Measurements from ENCODE around the gene MAFG.
"Not testable (repeated sequence)": the region's sequence is repeated elsewhere in the genome, so short reads cannot be mapped to it uniquely, and the experiment has no call there.

The MAFG gene

GRCh38 chr17:81918832-81919545, 8.5 kb downstream of the MAFG start:
- H3K27me3 ChIP-seq, result no peaks in the 10 kb centered on the region
- TF ChIP-seq CTCF (IDR thresholded peaks at IDR 0.05), result no peak
- H3K36me3 ChIP-seq, result peaks cover 35% of the 10 kb centered on the region
- peak overlapping the region; percentile 95 for H3K27ac ChIP-seq
- peaks cover 80 to 81% of the 10 kb centered on the region in 2 experiments for H3K4me1 ChIP-seq (ENCODE audit: control insufficient read depth in 1 of 2, insufficient read depth in 1 of 2, low read depth in 1 of 2, low read length in 1 of 2)
- H3K9me3 ChIP-seq, result no peaks in the 10 kb centered on the region
- peak overlapping the region in 1 of 2 experiments; percentile 18 for H3K4me3 ChIP-seq (ENCODE audit: low read depth in 1 of 2, low read length in 1 of 2)

- not testable (repeated sequence) for H3K9me3 ChIP-seq, H3K27me3 ChIP-seq
- Histone ChIP-seq H3K27ac (peak overlapping the region; percentile 95), H3K4me3 (ENCODE audit: low read depth in 1 of 2, low read length in 1 of 2) (peak overlapping the region; percentile 71 to 89), H3K36me3 (peaks cover 42% of the 10 kb centered on the region), H3K4me1 (ENCODE audit: control insufficient read depth in 1 of 2, insufficient read depth in 1 of 2, low read depth in 1 of 2, low read length in 1 of 2) (peaks cover 73 to 74% of the 10 kb centered on the region in 2 experiments)
Measured at GRCh38 chr17:81918333-81918669, 9.2 kb downstream of the MAFG start.

- Histone ChIP-seq H3K36me3 (peaks cover 48% of the 10 kb centered on the region), H3K9me3 (no peaks in the 10 kb centered on the region), H3K4me1 (ENCODE audit: control insufficient read depth in 1 of 2, insufficient read depth in 1 of 2, low read depth in 1 of 2, low read length in 1 of 2) (peaks cover 69% of the 10 kb centered on the region in 2 experiments), H3K27me3 (no peaks in the 10 kb centered on the region), H3K4me3 (ENCODE audit: low read depth in 1 of 2, low read length in 1 of 2) (peak within 1 kb of the TSS; percentile 71 to 89), H3K27ac (peak within 1 kb of the TSS; percentile 95)
- peak; percentile 10 for TF ChIP-seq CTCF (IDR thresholded peaks at IDR 0.05)
Measured at GRCh38 chr17:81917565-81918332, 9.8 kb downstream of the MAFG start, which contains the start of gene SIRT7. SIRT7 (minus strand) TSS chr17:81918176; CDS start chr17:81918131, 45 bp downstream.

- H3K4me3 ChIP-seq (ENCODE audit: low read depth in 1 of 2, low read length in 1 of 2), result peak overlapping the region; percentile 71 to 89
- no peaks in the 10 kb centered on the region for H3K27me3 ChIP-seq
- peaks cover 58 to 63% of the 10 kb centered on the region in 2 experiments for H3K4me1 ChIP-seq (ENCODE audit: control insufficient read depth in 1 of 2, insufficient read depth in 1 of 2, low read depth in 1 of 2, low read length in 1 of 2)
- TF ChIP-seq CTCF (IDR thresholded peaks at IDR 0.05), result no peak
- peak overlapping the region; percentile 95 for H3K27ac ChIP-seq
- no peaks in the 10 kb centered on the region for H3K9me3 ChIP-seq
- peaks cover 59% of the 10 kb centered on the region for H3K36me3 ChIP-seq
Measured at GRCh38 chr17:81916234-81917001, 11.1 kb downstream of the MAFG start.

GRCh38 chr17:81915331-81915730, 12.2 kb downstream of the MAFG start:
- Histone ChIP-seq H3K4me1 (ENCODE audit: control insufficient read depth in 1 of 2, insufficient read depth in 1 of 2, low read depth in 1 of 2, low read length in 1 of 2) (peaks cover 54 to 59% of the 10 kb centered on the region in 2 experiments), H3K4me3 (ENCODE audit: low read depth in 1 of 2, low read length in 1 of 2) (no peak overlapping the region), H3K27ac (no peak overlapping the region), H3K36me3 (peaks cover 59% of the 10 kb centered on the region), H3K9me3 (no peaks in the 10 kb centered on the region), H3K27me3 (peaks cover 1% of the 10 kb centered on the region)
- TF ChIP-seq CTCF (IDR thresholded peaks at IDR 0.05), result no peak

Data from neutrophil (primary cell).